ENCODE results near the gene ANO7.

DNA sequence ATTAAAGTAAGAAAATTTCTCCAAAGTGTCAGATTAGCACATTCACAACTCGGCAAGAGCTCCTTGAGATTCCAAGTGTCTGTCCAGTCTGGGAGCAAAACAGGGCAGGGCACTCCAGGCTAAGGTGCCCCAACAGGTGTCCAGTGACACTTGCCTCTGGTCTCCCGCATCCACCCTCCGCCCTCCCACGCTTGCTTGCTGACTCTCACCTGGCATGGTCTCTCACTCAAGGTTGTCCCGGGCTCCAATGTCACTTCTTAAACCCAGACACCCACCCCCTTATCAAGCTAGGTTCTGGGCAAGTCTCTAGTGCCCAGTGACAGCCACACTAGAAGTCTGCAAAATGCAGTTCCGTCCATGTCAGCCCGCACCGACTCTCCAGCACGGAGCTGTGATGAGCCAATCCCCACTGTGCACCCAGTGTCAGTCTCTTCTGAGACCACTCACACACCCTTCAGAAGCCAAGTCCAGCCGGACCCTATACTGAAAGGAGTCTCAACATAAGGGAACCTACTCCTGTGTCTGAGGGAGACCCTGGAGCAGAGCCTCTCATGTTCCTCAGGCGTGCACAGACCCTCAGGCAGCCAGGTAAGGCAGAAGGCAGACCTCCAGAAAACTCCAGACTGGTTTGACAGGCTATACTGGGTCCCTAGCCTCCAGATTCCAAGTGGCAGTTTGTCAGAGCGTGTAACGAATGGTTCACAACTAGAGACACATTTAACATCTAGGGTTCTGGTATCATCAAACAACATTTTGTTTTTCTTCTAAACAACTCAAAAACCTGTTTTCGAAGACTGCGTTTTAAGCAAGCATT is 81.4 kb downstream of the ANO7 start:
- TF ChIP-seq, protein P1, sequence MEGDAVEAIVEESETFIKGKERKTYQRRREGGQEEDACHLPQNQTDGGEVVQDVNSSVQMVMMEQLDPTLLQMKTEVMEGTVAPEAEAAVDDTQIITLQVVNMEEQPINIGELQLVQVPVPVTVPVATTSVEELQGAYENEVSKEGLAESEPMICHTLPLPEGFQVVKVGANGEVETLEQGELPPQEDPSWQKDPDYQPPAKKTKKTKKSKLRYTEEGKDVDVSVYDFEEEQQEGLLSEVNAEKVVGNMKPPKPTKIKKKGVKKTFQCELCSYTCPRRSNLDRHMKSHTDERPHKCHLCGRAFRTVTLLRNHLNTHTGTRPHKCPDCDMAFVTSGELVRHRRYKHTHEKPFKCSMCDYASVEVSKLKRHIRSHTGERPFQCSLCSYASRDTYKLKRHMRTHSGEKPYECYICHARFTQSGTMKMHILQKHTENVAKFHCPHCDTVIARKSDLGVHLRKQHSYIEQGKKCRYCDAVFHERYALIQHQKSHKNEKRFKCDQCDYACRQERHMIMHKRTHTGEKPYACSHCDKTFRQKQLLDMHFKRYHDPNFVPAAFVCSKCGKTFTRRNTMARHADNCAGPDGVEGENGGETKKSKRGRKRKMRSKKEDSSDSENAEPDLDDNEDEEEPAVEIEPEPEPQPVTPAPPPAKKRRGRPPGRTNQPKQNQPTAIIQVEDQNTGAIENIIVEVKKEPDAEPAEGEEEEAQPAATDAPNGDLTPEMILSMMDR (IDR thresholded peaks at IDR 0.05 in 2 of 3, conservative IDR thresholded peaks at IDR 0.05 in 1 of 3; ENCODE audit: borderline replicate concordance in 1 of 3, insufficient read depth in 1 of 3, low read depth in 2 of 3, low read length in 2 of 3) = no peak
- TF ChIP-seq POLR2AphosphoS5 (IDR thresholded peaks at IDR 0.05; ENCODE audit: low read depth, low read length) (no peak; the same call in 1 of the 2 replicates), POLR2A (IDR thresholded peaks at IDR 0.05; ENCODE audit: borderline replicate concordance, extremely low read depth, insufficient read depth, insufficient read length) (no peak), EZH2phosphoT487 (IDR thresholded peaks at IDR 0.05; ENCODE audit: borderline replicate concordance) (no peak), EZH2 (IDR thresholded peaks at IDR 0.05) (no peak), CBX3 (IDR thresholded peaks at IDR 0.05; ENCODE audit: low read depth) (no peak), RAD21 (IDR thresholded peaks at IDR 0.05; ENCODE audit: low read depth) (no peak)
- TF ChIP-seq, protein P2, sequence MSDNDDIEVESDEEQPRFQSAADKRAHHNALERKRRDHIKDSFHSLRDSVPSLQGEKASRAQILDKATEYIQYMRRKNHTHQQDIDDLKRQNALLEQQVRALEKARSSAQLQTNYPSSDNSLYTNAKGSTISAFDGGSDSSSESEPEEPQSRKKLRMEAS (IDR thresholded peaks at IDR 0.05) = no peak
- TF ChIP-seq, protein P3, sequence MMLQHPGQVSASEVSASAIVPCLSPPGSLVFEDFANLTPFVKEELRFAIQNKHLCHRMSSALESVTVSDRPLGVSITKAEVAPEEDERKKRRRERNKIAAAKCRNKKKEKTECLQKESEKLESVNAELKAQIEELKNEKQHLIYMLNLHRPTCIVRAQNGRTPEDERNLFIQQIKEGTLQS (IDR thresholded peaks at IDR 0.05) = no peak
- TF ChIP-seq, protein P4, sequence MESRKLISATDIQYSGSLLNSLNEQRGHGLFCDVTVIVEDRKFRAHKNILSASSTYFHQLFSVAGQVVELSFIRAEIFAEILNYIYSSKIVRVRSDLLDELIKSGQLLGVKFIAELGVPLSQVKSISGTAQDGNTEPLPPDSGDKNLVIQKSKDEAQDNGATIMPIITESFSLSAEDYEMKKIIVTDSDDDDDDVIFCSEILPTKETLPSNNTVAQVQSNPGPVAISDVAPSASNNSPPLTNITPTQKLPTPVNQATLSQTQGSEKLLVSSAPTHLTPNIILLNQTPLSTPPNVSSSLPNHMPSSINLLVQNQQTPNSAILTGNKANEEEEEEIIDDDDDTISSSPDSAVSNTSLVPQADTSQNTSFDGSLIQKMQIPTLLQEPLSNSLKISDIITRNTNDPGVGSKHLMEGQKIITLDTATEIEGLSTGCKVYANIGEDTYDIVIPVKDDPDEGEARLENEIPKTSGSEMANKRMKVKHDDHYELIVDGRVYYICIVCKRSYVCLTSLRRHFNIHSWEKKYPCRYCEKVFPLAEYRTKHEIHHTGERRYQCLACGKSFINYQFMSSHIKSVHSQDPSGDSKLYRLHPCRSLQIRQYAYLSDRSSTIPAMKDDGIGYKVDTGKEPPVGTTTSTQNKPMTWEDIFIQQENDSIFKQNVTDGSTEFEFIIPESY (IDR thresholded peaks at IDR 0.05; ENCODE audit: extremely low read depth, insufficient replicate concordance, low read length) = no peak
